NT2/D1 (cell line): Measurements from ENCODE around the gene PRM1.

ENCODE experiments used
- DNase-seq: peaks from one replicate; pipeline ENCODE4 v3.0.0-alpha.2; 2011; ENCODE audit warnings: low read depth, low spot score
- H3K27me3 ChIP-seq: 2 replicates; pipeline ENCODE4 v1.6.0; 2011; ENCODE audit warnings: mild to moderate bottlenecking; ENCODE audit not compliant: insufficient read length, insufficient read depth
- H3K36me3 ChIP-seq: 2 replicates; pipeline ENCODE4 v1.6.1; 2011; ENCODE audit warnings: mild to moderate bottlenecking, low read length, mixed read lengths; ENCODE audit not compliant: insufficient read depth, insufficient read length
- H3K4me1 ChIP-seq: 2 replicates; pipeline ENCODE4 v1.5.1; 2011; ENCODE audit not compliant: insufficient read depth, insufficient read length
- H3K4me3 ChIP-seq: 2 replicates; pipeline ENCODE4 v1.5.1; 2011; ENCODE audit warnings: low read depth; ENCODE audit not compliant: insufficient read length
- H3K9ac ChIP-seq: 2 replicates; pipeline ENCODE4 v1.6.0; 2011; ENCODE audit warnings: low read depth; ENCODE audit not compliant: insufficient read length
- H3K9me3 ChIP-seq: 2 replicates; pipeline ENCODE4 v1.5.1; 2011; ENCODE audit warnings: mild to moderate bottlenecking, low read length; ENCODE audit not compliant: insufficient read depth
- SUZ12 ChIP-seq: IDR thresholded peaks from 2 replicates; pipeline ENCODE4 v1.6.1; 2011; ENCODE audit not compliant: insufficient read length, insufficient read depth; ENCODE audit errors: extremely low read depth
- YY1 ChIP-seq: IDR thresholded peaks from 2 replicates; pipeline ENCODE4 v1.6.1; 2011; ENCODE audit not compliant: insufficient read length, insufficient read depth
- ZNF274 ChIP-seq: IDR thresholded peaks from 2 replicates; pipeline ENCODE4 v1.6.1; 2011; ENCODE audit warnings: mild to moderate bottlenecking, low read depth, low read length

The PRM1 gene

DNA sequence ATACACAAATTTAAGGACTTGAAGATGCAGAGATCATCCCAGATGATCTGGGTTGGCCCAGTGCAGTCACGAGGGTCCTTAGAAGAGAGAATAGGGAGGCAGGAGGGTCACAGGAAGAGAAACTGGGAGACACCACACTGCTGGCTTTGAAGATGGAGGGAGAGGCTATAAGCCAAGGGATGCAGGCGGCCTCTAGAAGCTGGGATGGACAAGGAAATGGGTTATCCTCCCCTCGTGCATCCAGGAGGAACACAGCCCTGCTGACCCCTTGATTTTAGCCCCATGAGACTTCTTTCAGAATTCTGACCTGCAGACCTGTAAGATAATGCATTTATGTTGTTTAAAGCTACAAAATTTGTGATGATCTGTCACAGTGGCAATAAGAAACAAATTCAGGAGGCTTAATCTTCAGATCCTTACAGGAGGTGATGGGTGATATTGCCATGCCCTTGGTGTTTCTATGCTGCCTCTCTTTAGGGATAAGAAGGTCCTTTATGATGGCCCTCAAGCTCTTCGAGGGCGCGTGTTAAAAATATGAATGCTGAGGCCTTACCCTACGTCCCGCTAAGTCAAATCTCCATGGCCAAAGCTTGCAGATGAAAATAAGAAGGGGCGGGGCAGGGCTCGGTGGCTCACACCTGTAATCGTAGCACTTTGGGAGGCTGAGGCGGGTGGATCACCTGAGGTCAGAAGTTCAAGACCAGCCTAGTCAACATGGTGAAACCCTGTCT lies 3.4 kb downstream of the PRM1 start:
- TF ChIP-seq ZNF274 (no peak), YY1 (no peak), SUZ12 (no peak)
- Histone ChIP-seq H3K27me3 (no peaks in the 10 kb centered on the region), H3K4me1 (peaks cover 8% of the 10 kb centered on the region), H3K4me3 (no peak overlapping the region), H3K9me3 (peaks cover 3% of the 10 kb centered on the region; the same call in 1 of the 2 replicates), H3K9ac (no peak overlapping the region), H3K36me3 (no peaks in the 10 kb centered on the region)
- no peak for DNase-seq

DNA sequence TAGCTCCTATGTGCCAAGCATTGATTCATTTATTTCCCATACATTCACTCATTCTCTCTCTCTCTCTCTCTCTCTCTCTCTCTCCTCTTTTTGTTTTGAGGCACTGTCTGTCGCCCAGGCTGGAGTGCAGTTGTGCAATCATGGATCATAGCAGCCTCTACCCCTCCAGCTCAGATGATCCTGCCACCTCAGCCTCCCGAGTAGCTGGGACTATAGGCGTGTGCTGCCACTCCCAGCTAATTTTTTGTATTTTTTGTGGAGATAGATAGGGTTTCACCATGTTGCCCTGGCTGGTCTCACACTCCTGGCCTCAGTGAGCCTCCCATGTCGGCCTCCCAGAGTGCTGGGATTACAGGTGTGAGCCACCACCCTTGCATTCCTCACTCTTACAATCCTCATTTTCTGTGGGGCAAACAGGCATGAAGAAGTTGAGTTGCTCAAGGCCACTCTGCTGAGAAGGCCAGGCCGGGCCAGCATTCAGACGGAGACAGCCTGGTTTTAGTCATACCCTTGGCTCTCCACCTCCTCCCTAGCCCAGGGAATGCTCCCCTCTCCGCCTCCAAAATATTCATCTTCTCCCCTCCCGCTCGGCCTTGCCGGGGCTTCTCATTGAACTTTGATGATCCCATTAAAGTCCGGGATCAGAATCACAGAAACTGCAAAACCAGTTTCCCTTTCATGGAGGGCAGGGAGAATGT lies 4.1 kb downstream of the PRM1 start:
- TF ChIP-seq YY1 (no peak), SUZ12 (no peak), ZNF274 (no peak)
- Histone ChIP-seq H3K27me3 (no peaks in the 10 kb centered on the region), H3K9ac (no peak overlapping the region), H3K9me3 (peaks cover 3% of the 10 kb centered on the region; the same call in 1 of the 2 replicates), H3K36me3 (no peaks in the 10 kb centered on the region), H3K4me1 (peaks cover 14% of the 10 kb centered on the region), H3K4me3 (no peak overlapping the region)
- no peak for DNase-seq

DNA sequence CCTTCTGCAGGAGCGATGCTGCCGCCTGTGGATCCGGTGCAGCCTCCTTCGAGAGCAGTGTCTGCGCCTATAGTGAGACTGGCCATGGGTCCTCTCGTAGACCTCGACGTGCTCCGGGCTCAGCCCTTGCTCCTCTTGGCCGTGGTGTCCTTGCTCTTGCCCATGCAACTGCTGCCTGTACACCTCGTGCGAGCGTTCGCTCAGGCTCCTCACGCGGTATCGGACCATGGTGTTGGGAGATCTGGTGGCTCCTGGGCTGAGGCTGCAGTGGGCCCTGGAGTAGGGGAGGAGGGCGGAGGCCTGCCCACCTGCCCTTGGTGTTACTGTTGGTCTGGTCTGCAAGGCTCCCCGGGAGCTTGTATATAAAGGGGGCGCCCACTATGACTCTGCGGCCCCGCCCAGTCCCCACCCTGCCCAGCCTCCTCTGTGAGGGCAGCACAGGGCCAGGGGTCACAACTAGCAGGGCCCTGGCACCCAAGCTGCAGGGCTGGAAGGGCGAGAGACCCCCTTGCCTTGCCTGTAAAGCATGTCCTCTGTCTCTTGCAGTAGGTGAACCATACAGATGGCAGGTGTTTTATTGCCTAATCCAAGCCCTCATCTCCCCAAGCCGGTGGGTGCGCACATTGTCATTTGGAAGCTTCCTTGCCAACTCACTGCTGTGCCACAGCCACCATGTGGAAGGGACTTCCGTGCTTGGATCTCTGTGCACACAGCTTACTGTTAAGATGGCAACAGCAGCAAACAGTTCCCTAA lies 4.8 kb downstream of the PRM1 start, which contains the start of gene PRM2:
TSS of gene PRM2 (minus strand) at position 338 of the 753 bp plus-strand sequence. CDS start at position 228, 110 bp downstream.
- Histone ChIP-seq H3K4me3 (no peak within 1 kb of the TSS), H3K36me3 (no peaks in the 10 kb centered on the region), H3K9ac (no peak within 1 kb of the TSS), H3K4me1 (peaks cover 15% of the 10 kb centered on the region), H3K27me3 (no peaks in the 10 kb centered on the region), H3K9me3 (peaks cover 3% of the 10 kb centered on the region; the same call in 1 of the 2 replicates)
- DNase-seq, result no peak
- TF ChIP-seq SUZ12, result no peak
- no peak for TF ChIP-seq YY1
- no peak for TF ChIP-seq ZNF274

DNA sequence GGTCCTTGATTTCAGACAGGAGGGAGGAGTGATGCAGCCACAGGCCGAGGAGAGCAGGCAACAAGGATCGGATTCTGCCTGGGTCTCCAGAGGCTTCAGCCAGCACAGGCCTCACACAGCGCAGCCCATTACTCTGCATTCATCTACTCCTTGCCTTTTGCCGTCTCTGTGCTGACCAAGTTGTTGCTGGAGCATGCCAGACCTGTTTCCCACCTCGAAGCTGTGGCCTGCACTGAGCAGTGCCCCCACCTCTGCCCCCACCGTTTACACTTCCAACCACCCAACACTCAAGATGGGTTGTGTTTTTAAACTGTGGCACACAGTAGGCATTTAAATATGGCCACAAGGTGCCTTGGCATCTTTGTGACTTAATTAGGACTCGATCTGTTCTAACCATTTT lies 6.2 kb downstream of the PRM1 start:
- Histone ChIP-seq H3K4me3 (no peak overlapping the region), H3K9me3 (peaks cover 3% of the 10 kb centered on the region; the same call in 1 of the 2 replicates), H3K9ac (peak overlapping the region; percentile 23), H3K4me1 (peaks cover 15% of the 10 kb centered on the region), H3K36me3 (no peaks in the 10 kb centered on the region), H3K27me3 (no peaks in the 10 kb centered on the region)
- no peak for DNase-seq
- TF ChIP-seq ZNF274 (no peak), SUZ12 (no peak), YY1 (no peak)

DNA sequence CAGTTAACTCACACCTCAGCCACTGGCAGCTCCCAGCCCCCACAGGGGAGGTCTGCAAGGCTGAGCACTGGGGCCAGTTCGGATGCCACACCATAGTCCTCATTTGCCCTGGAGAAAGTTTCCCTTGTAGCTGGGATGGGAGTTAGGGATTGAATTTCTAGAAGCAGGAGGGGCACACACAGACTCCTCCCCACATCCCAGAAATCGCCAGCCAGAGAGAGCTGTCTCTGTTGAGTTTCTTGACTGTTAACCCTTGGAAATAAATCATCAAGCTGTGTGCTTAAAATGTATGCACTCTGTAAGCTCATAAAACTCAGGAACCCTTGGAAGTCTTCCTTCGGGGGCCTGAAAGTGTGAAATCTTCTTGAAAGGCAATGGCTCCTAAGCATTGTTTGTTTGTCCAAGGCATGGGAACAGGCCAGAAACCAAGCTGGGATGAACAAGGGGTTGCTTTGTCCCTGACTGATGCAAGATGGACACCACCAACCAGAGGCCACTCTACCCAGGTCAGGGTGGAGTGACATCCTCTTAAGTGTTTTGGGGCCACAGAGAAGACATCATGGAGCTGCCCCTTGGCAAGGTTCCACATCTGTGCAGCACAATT lies 7.3 kb downstream of the PRM1 start:
- TF ChIP-seq ZNF274 (no peak), YY1 (no peak), SUZ12 (no peak)
- Histone ChIP-seq H3K27me3 (no peaks in the 10 kb centered on the region), H3K4me3 (no peak overlapping the region), H3K9me3 (peaks cover 3% of the 10 kb centered on the region; the same call in 1 of the 2 replicates), H3K36me3 (no peaks in the 10 kb centered on the region), H3K4me1 (peaks cover 15% of the 10 kb centered on the region), H3K9ac (no peak overlapping the region)
- no peak for DNase-seq

DNA sequence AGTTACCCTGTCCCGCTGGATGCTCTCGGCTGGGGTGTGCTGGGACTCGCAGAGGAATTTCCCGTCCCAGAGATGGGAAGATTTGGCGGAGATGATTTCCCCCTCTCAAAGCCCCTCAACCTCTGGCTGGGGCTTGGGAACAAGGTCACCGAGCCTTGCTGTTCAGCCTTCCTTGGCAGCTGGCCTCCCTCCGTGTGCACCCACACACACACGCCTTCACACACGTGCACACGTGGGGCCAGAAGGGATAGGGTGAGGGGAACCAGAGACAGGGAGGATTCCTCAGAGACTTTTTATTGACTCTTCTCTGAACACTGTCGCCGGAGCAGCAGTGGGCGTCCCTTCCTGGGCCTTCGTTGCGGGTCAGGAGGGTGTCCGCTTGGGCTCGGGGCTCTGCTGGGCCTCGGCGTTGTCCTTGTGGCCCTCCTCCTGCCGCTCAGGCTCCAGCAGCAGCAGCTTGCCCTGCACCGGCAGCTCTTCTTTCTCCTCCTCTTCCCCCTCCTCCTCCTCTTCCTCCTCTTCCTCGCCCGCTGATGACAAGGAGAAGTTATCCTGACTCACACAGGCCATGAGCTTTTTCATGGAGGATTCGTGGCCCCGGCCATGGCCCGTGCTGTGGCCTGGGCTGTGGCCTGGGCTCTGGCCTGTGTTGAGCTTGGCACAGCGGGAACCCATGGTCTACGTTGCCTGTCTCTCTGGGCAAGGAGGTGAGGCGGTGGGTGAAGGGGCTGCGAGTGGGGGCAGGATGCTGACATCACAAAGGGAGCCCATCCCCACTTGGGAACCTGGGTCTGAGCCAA lies 8.0 kb downstream of the PRM1 start, which contains the start of gene PRM3:
TSS of gene PRM3 (minus strand) at position 709 of the 800 bp plus-strand sequence. CDS start at position 675, 34 bp downstream.
- DNase-seq, result no peak
- Histone ChIP-seq H3K9ac (peak within 1 kb of the TSS; percentile 26), H3K36me3 (no peaks in the 10 kb centered on the region), H3K27me3 (no peaks in the 10 kb centered on the region), H3K4me3 (no peak within 1 kb of the TSS), H3K9me3 (peaks cover 3% of the 10 kb centered on the region; the same call in 1 of the 2 replicates), H3K4me1 (peaks cover 15% of the 10 kb centered on the region)
- TF ChIP-seq YY1, result no peak
- TF ChIP-seq SUZ12, result no peak
- no peak for TF ChIP-seq ZNF274
